HCT116 (cell line): Measurements from ENCODE around the gene DMAC2. TPM values are rescaled to one million over a fixed set of nuclear protein-coding genes. Genes with fewer than 3 reads are reported as not detected.

Experiments
- ATAC-seq: fragments of 200-7000 bp; cut with Tn5 transposase; 2 replicates; pipeline ENCODE4 v1.9.1; 2020; ENCODE audit warnings: mild to moderate bottlenecking, moderate library complexity
- BruUV-seq: library from RNA; stranded (reverse); fragments of 400-500 nt; replicated peaks from 2 replicates; lab custom pipeline; 2021; lab: Mats Ljungman, UMichigan
- CTCF ChIA-PET: fragments of 300-600 bp; sonication (Branson Sonifier 250); formaldehyde crosslinking; loops from one replicate; lab custom pipeline; 2021; ENCODE audit warnings: antibody characterized with exemption; lab: Charles Lee
- POLR2A ChIA-PET: fragments of 300-600, 350-600 bp; sonication (Branson Sonifier 250); formaldehyde crosslinking; loops from one replicate; lab custom pipeline; 2021; ENCODE audit warnings: antibody characterized with exemption; lab: Charles Lee
- RAD21 ChIA-PET, 2 experiments: fragments of 300-600 bp; sonication (Branson Sonifier 250); formaldehyde crosslinking; loops; one replicate each; lab custom pipeline; 2023; ENCODE audit warnings: low total read pairs in 2 of 2; ENCODE audit not compliant: uncharacterized antibody in 2 of 2, unreplicated experiment in 2 of 2, low non-redundant PET in 1 of 2; lab: Charles Lee
- DNase-seq: peaks from one replicate; pipeline ENCODE4 v3.0.0-alpha.2; 2010; ENCODE audit warnings: low read depth, low spot score
- H2AFZ ChIP-seq: fragments of 200-600 bp; shearing (Covaris generic), sonication (generic); 2 replicates; pipeline ENCODE4 v1.6.1; 2017; ENCODE audit warnings: low read depth, mixed run types, mixed read lengths, antibody characterized with exemption, low read length; ENCODE audit not compliant: poor library complexity, severe bottlenecking
- H3K27ac ChIP-seq: 2 replicates; pipeline ENCODE4 v1.5.1; 2012; ENCODE audit warnings: low read depth, low read length
- H3K27me3 ChIP-seq: fragments of 200-600 bp; sonication (generic); 2 replicates; pipeline ENCODE4 v1.6.1; 2016; ENCODE audit warnings: mixed run types, low read length, mixed read lengths; ENCODE audit not compliant: insufficient read depth
- H3K36me3 ChIP-seq, 2 experiments: fragments of 200-500 bp in 1 of 2; fragments of 200-600 bp in 1 of 2; sonication (Bioruptor generic) in 1 of 2; sonication (generic) in 1 of 2; 2 replicates each; pipeline versions ENCODE4 v1.5.1 to v1.6.1; 2014 to 2016; ENCODE audit warnings: low read length in 2 of 2, inconsistent platforms in 1 of 2, mixed read lengths in 1 of 2, mixed run types in 1 of 2; ENCODE audit not compliant: insufficient read depth in 2 of 2, control insufficient read depth in 1 of 2
- H3K4me1 ChIP-seq, 2 experiments: fragments of 200-600 bp in 1 of 2; sonication (generic) in 1 of 2; 2 replicates each; pipeline versions ENCODE4 v1.5.1 to v1.6.1; 2012 to 2017; ENCODE audit warnings: low read length in 2 of 2, inconsistent platforms in 1 of 2, mild to moderate bottlenecking in 1 of 2, mixed read lengths in 1 of 2, mixed run types in 1 of 2, moderate library complexity in 1 of 2; ENCODE audit not compliant: insufficient read depth in 2 of 2, control insufficient read depth in 1 of 2
- H3K4me2 ChIP-seq: fragments of 200-600 bp; sonication (generic); 2 replicates; pipeline ENCODE4 v1.6.1; 2017; ENCODE audit warnings: mixed run types, low read length, mixed read lengths
- H3K4me3 ChIP-seq, 2 experiments: fragments of 200-600 bp in 1 of 2; sonication (generic) in 1 of 2; replicated peaks in 1 of 2; 2 replicates each; pipeline ENCODE4 v1.5.1; 2011 to 2016; ENCODE audit warnings: low read length in 2 of 2, control low read depth in 1 of 2, low read depth in 1 of 2, mild to moderate bottlenecking in 1 of 2, mixed read lengths in 1 of 2, mixed run types in 1 of 2
- H3K79me2 ChIP-seq: fragments of 200-600 bp; sonication (generic); 2 replicates; pipeline ENCODE4 v1.6.1; 2017; ENCODE audit warnings: mild to moderate bottlenecking, mixed run types, low read length, moderate library complexity, mixed read lengths; ENCODE audit not compliant: insufficient read depth
- H3K9ac ChIP-seq: fragments of 200-600 bp; sonication (generic); 2 replicates; pipeline ENCODE4 v1.6.1; 2016; ENCODE audit warnings: low read length, mixed read lengths
- H3K9me2 ChIP-seq: fragments of 200-600 bp; sonication (generic), shearing (Covaris generic); 2 replicates; pipeline ENCODE4 v1.6.1; 2017; ENCODE audit warnings: mixed run types, mild to moderate bottlenecking, moderate library complexity; ENCODE audit not compliant: insufficient read depth
- H3K9me3 ChIP-seq, 2 experiments: fragments of 200-500 bp in 1 of 2; fragments of 200-600 bp in 1 of 2; sonication (Bioruptor generic) in 1 of 2; sonication (generic) in 1 of 2; 2 replicates each; pipeline ENCODE4 v1.6.1; 2014 to 2017; ENCODE audit warnings: low read length in 2 of 2, mixed read lengths in 2 of 2, inconsistent platforms in 1 of 2, low read depth in 1 of 2, mild to moderate bottlenecking in 1 of 2, mixed run types in 1 of 2, moderate library complexity in 1 of 2; ENCODE audit not compliant: control insufficient read depth in 1 of 2, insufficient read depth in 1 of 2
- H4K20me1 ChIP-seq: fragments of 200-600 bp; sonication (generic), shearing (Covaris generic); 2 replicates; pipeline ENCODE4 v1.6.1; 2017; ENCODE audit warnings: mixed run types, mild to moderate bottlenecking, moderate library complexity; ENCODE audit not compliant: insufficient read depth
- CBX3 ChIP-seq: IDR thresholded peaks from 2 replicates; pipeline ENCODE4 v1.6.1; 2012; ENCODE audit warnings: low read depth
- CTCF ChIP-seq, 3 experiments: fragments of 200-600 bp in 1 of 3; sonication (generic) in 1 of 3; IDR thresholded peaks in 2 of 3; conservative IDR thresholded peaks in 1 of 3; 2 replicates each; pipeline ENCODE4 v1.5.1; 2012 to 2017; ENCODE audit warnings: low read depth in 2 of 3, low read length in 2 of 3, antibody characterized with exemption in 1 of 3, borderline replicate concordance in 1 of 3, control low read depth in 1 of 3, mild to moderate bottlenecking in 1 of 3, mixed read lengths in 1 of 3, mixed run types in 1 of 3, moderate library complexity in 1 of 3; ENCODE audit not compliant: insufficient read depth in 1 of 3
- EGR1 ChIP-seq: IDR thresholded peaks from 2 replicates; pipeline ENCODE4 v1.6.1; 2012; ENCODE audit warnings: low read depth
- ELF1 ChIP-seq: IDR thresholded peaks from 2 replicates; pipeline ENCODE4 v1.6.1; 2012; ENCODE audit warnings: low read depth, borderline replicate concordance
- EZH2 ChIP-seq: fragments of 200-600 bp; sonication (generic); IDR thresholded peaks from 2 replicates; pipeline ENCODE4 v1.6.1; 2017; ENCODE audit warnings: antibody characterized with exemption, mixed run types
- POLR2A ChIP-seq: IDR thresholded peaks from 2 replicates; pipeline ENCODE4 v1.7.0; 2011; ENCODE audit warnings: borderline replicate concordance; ENCODE audit not compliant: insufficient read depth, insufficient read length; ENCODE audit errors: extremely low read depth
- RAD21 ChIP-seq: IDR thresholded peaks from 2 replicates; pipeline ENCODE4 v1.6.1; 2012; ENCODE audit warnings: low read depth, mild to moderate bottlenecking
- SIN3A ChIP-seq: IDR thresholded peaks from 2 replicates; pipeline ENCODE4 v1.6.1; 2012; ENCODE audit warnings: low read depth
- SP1 ChIP-seq: IDR thresholded peaks from 2 replicates; pipeline ENCODE4 v1.6.1; 2012; ENCODE audit warnings: low read depth
- SRF ChIP-seq: IDR thresholded peaks from 2 replicates; pipeline ENCODE4 v1.6.1; 2012; ENCODE audit warnings: low read depth
- ZBTB33 ChIP-seq: IDR thresholded peaks from 2 replicates; pipeline ENCODE4 v1.6.1; 2011; ENCODE audit warnings: mild to moderate bottlenecking, low read length, moderate library complexity; ENCODE audit not compliant: insufficient replicate concordance; ENCODE audit errors: extremely low read depth
- intact Hi-C: fragments of 100-400 bp; cut with micrococcal nuclease; formaldehyde crosslinking; loops from 2 replicates; pipeline ENCODE4 v1.10.0; 2022
- total RNA-seq: library from RNA; stranded (reverse); gene quantifications from one replicate; pipeline ENCODE4 v1.2.1, GENCODE V29; 2021; ENCODE audit not compliant: unreplicated experiment
- TF ChIP-seq, protein P1 (sequence below): IDR thresholded peaks from 2 replicates; pipeline ENCODE4 v1.6.1; 2012
- TF ChIP-seq, protein P2 (sequence below): IDR thresholded peaks from 2 replicates; pipeline ENCODE4 v1.6.1; 2012; ENCODE audit warnings: low read depth

DMAC2 gene
- total RNA-seq, 1 experiment from 2014 or later: 65.6 TPM

GRCh38 chr19:41414461-41414860 lies 25.3 kb downstream of the DMAC2 start:
- TF ChIP-seq ELF1: no peak
- TF ChIP-seq CTCF (IDR thresholded peaks at IDR 0.05 in 2 of 3, conservative IDR thresholded peaks at IDR 0.05 in 1 of 3; ENCODE audit: borderline replicate concordance in 1 of 3, insufficient read depth in 1 of 3, low read depth in 2 of 3, low read length in 2 of 3): no peak
- TF ChIP-seq RAD21: no peak
- no peak for TF ChIP-seq EGR1
- TF ChIP-seq EZH2: no peak
- TF ChIP-seq, protein P1, sequence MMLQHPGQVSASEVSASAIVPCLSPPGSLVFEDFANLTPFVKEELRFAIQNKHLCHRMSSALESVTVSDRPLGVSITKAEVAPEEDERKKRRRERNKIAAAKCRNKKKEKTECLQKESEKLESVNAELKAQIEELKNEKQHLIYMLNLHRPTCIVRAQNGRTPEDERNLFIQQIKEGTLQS: no peak
- TF ChIP-seq CBX3: no peak
- TF ChIP-seq POLR2A: no peak
- no peak for TF ChIP-seq SP1
- TF ChIP-seq ZBTB33: no peak
- no peak for TF ChIP-seq SIN3A
- TF ChIP-seq, protein P2, sequence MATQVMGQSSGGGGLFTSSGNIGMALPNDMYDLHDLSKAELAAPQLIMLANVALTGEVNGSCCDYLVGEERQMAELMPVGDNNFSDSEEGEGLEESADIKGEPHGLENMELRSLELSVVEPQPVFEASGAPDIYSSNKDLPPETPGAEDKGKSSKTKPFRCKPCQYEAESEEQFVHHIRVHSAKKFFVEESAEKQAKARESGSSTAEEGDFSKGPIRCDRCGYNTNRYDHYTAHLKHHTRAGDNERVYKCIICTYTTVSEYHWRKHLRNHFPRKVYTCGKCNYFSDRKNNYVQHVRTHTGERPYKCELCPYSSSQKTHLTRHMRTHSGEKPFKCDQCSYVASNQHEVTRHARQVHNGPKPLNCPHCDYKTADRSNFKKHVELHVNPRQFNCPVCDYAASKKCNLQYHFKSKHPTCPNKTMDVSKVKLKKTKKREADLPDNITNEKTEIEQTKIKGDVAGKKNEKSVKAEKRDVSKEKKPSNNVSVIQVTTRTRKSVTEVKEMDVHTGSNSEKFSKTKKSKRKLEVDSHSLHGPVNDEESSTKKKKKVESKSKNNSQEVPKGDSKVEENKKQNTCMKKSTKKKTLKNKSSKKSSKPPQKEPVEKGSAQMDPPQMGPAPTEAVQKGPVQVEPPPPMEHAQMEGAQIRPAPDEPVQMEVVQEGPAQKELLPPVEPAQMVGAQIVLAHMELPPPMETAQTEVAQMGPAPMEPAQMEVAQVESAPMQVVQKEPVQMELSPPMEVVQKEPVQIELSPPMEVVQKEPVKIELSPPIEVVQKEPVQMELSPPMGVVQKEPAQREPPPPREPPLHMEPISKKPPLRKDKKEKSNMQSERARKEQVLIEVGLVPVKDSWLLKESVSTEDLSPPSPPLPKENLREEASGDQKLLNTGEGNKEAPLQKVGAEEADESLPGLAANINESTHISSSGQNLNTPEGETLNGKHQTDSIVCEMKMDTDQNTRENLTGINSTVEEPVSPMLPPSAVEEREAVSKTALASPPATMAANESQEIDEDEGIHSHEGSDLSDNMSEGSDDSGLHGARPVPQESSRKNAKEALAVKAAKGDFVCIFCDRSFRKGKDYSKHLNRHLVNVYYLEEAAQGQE: no peak
- no peak for TF ChIP-seq SRF
- Histone ChIP-seq H3K79me2 (no peaks in the 10 kb centered on the region), H3K9ac (no peak overlapping the region), H4K20me1 (no peaks in the 10 kb centered on the region), H3K9me3 (no peaks in the 10 kb centered on the region), H3K9me2 (no peaks in the 10 kb centered on the region), H2AFZ (no peak overlapping the region), H3K4me1 (peaks cover 2 to 8% of the 10 kb centered on the region in 2 experiments; a peak in 3 of 4 replicates), H3K36me3 (peaks cover 3% of the 10 kb centered on the region in 2 experiments; a peak in 2 of 4 replicates), H3K27ac (no peak overlapping the region), H3K27me3 (no peaks in the 10 kb centered on the region), H3K4me2 (no peak overlapping the region), H3K4me3 (no peak overlapping the region)
- ChIA-PET CTCF (no interaction called here), POLR2A (no interaction called here), RAD21 (no interaction called here)
- DNase-seq (no peak), ATAC-seq (no peak)
- intact Hi-C loops: no loop called here
- BruUV-seq: TSS peak; percentile 19
